ENCODE measurements around the gene RNASE7.
A peak's percentile ranks its signal among the peaks of the same experiment; 100 is the strongest.
"Not testable (repeated sequence)": the region's sequence is repeated elsewhere in the genome, so short reads cannot be mapped to it uniquely, and the experiment has no call there.

RNASE7 gene, protein sequence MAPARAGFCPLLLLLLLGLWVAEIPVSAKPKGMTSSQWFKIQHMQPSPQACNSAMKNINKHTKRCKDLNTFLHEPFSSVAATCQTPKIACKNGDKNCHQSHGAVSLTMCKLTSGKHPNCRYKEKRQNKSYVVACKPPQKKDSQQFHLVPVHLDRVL

DNA sequence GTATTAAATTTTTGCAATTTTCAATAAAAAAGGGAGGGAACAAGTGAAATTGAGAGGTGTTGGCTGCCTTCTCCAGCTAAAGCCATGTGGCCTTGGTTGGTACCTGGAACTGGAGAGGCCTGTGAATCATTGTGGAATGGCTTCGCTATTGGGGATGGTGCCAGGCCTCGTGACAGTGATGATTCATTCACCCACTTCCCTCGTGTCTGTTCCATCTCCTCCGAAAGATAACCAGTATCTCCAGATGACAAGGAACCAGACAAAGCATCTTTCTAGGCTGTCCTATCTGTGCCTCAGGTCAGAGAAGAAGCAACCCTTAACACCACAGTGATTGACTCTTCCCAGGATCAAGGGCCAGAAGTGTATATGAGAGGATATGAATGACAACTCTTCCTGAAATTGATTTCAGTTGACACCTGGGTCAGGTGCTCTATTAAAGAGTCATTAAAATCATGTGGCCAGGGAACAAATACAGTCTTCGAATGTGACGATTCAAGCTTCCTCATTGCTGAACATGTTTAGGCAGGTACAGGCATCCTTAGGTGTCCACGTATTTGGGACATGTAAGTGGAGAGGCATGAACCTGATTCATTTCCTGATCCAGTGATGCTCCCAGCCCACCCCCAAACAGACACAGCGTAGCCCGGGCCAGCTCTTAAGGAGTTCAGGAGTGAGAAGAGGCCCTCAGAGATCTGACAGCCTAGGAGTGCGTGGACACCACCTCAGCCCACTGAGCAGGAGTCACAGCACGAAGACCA, at the start of gene RNASE7:
RNASE7 (plus strand) TSS at position 687 of the 758 bp plus-strand sequence. CDS start 631 bp downstream, outside the sequence.
- DNase-seq (ENCODE audit: low read depth), result no peak

DNA sequence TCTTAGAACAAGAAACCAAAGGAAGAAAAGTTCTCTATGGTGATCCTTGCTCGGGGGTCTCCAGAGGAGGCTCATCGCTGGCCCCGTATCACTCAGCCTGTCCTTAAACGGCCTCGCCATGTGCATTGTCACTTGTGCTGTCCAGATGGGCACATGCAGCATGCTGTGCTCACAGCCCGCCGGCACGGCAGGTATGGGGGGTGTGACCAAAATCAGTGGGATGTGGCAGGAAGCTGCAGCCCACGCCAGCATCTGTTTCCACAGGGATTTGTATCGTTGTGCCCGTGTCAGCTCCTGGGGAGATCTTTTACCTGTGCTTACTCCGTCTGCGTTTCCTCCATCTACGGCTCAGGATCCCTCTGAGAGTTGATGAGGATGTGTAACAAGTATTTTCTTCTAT, 45.6 kb upstream of the RNASE7 start:
- no peak for DNase-seq (ENCODE audit: low read depth)

DNA sequence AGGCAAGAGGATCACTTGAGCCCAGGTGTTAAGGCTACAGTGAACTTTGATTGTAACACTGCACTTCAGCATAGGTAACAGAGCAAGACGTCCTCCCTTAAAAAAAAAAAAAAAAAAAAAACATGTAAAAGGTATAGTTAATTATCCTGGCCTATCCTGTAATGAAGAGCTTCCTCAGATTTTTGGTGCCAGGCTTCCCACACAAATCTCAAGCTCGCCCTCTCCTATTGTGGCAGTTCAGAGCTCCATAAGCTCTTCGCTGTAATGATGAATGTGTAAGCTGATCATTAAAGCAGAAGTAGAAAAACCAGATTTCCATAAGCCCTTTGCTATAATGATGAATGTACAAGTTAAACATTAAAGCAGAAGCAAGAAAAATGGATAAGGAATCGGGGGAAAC, 45.0 kb upstream of the RNASE7 start:
- no peak for DNase-seq (ENCODE audit: low read depth)

DNA sequence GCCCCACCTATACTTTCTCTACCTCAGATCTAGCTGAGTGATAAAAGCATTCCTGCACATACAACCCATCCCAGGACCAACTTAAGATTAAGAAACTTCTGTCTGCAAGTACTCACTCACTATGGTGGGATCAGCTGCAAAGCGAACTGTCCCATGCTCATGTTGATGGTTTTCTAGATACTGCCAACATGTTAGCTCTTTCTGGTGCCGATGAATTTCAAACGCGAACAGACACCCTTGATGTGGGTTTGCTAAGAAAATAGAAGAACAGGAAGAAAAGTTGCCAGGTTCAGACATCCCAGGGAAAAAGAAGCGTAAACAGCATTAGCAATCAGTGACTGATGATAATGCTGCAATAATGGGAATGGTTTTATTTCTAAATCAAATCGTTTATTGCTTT, 44.6 kb upstream of the RNASE7 start:
- no peak for DNase-seq (ENCODE audit: low read depth)

DNA sequence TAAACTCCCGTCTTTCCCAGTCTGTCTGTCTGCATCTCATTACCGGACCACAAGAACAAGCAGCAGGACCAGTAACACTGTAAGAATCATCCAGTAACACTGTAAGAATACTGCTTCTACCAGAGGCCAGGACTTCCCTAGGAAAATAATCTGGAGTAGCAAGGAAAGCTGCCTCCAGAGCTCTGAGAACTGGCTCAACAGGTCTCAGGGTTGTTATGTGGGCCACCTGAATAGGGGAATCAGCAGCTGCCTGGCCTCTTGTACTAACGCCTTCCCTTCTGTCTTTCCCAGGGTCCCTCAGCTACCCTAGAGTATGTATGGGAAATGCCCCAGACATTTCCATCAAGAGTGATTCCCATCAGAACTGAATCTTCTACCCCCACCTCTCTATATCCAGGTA, 44.0 kb upstream of the RNASE7 start:
- no peak for DNase-seq (ENCODE audit: low read depth)

DNA sequence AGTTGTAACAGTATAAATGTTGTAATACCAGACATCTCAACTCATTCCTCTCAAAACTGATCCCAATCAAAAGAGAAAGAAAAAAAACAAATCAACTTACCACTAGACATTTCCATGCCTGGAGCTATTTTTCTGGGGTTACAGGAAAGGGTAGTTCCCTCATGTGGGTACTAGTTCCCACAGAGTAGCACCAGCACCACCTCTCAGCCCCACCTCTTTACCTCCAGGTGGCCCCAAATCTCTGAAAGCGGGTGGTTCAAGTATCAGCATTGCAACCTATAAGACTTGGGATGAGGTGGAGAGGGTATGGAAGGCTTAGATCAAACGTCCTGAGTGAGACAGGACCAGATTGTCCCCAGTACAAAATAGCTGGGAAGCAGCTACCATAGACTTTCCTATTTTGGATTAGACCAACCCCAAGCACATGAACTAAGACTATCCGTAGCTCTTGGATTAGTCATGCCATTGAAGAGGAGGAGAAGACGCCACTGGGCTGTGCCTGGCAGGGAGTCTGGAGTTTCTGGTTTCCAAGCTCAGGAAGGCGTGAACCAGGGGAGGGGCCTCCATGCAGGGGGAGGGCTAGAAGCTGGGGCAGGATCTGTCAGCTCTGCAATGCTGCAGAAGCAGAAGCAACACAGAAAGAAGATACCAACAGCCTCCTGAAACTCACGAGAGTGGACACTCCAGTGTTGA, 43.3 kb upstream of the RNASE7 start, which contains the start of gene SLC39A2:
SLC39A2 (plus strand) TSS at position 620 of the 693 bp plus-strand sequence. CDS start 154 bp downstream, outside the sequence.
- DNase-seq (ENCODE audit: low read depth), result no peak

DNA sequence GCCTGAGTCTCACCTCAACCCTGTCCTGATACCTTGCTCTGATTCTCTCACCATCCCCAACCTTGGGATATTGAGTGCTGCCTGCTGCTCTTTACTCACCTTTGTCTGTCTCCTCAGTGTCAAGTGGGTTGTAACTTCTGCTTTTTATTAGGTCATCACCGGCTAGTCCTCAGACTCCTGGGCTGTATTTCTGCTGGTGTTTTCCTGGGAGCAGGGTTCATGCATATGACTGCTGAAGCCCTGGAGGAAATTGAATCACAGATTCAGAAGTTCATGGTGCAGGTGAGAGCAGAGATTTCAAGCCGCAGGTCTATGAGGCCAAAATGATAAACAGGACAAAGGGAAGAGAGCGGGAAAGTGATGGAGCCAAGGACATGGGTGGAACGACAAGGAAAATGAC, 42.6 kb upstream of the RNASE7 start:
- DNase-seq (ENCODE audit: low read depth), result no peak

DNA sequence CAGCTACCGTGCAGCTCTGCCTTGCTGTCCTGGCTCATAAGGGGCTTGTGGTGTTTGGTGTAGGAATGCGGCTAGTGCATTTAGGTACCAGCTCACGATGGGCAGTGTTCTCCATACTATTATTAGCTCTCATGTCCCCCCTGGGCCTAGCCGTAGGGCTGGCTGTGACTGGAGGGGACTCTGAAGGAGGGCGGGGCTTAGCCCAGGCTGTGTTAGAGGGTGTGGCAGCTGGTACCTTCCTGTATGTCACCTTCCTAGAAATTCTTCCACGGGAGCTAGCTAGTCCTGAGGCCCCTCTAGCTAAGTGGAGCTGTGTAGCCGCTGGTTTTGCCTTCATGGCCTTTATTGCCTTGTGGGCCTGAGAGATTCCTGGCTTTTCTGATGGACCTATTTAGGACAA, 40.9 kb upstream of the RNASE7 start:
- DNase-seq (ENCODE audit: low read depth), result no peak

DNA sequence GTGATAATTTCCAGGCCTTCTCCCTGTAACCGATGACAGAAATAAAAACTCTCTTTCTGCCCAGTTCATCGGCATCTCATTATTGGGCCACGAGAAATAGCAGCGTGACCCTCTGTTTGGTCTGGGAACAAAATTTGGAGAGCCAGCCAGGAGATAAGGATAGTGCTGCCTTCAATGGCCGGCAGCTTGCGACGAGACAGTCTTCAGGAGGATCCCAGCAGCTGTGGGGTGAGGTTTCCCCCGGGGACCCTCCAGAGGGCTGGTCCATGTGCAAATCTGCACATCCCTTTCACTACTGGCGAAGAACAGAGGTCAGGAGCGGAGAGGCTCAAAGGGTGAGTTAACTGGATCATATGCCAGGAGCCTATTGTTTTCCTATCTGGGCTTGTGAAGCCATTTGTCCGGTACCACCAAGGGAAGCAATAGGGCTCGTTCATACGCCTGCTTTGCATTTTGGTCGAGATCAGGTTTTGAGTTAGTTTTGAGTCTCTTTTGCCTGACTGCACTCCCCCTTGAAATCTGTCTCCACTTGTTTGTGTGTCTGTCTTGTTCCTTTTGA, 38.3 kb upstream of the RNASE7 start:
- DNase-seq (ENCODE audit: low read depth), result no peak

DNA sequence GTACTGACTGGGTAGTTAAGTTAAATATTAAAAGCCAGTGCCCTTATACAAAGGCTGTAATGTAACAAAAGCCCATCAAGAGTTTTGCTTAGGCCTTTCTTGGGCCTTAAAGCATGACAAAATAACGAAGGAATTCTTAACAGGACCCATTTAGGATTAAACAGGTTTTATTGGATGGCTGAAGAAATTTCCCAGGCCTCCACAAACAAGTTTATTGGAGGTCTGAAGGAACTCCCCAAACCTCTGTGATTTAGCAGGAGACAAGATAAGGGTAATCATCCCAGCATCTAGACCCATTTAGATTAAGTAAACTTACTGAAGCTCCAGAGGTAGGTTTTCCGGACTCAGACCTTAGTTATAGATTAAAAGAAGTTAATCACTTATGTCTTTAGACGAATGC, 32.4 kb upstream of the RNASE7 start:
- DNase-seq (ENCODE audit: low read depth), result not testable (repeated sequence)

DNA sequence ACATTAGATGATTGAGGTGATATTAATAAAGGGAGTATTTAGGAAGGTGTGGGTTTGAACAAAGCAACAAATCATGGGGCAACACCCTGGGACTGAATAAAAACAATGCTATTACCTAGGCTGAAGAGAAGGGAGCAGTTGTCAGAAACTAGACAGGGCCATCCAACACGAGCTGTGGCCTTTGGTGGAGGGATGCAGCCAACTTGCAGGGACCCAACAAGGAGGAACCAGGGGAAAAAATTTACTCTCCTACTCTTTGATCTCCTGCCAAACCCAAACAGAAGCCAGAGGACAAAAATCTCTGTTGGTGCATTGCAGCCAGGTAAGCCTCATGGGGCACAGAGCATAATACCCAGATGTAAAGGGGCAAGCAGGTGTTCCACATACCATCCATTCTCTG, 31.0 kb upstream of the RNASE7 start:
- no peak for DNase-seq (ENCODE audit: low read depth)

DNA sequence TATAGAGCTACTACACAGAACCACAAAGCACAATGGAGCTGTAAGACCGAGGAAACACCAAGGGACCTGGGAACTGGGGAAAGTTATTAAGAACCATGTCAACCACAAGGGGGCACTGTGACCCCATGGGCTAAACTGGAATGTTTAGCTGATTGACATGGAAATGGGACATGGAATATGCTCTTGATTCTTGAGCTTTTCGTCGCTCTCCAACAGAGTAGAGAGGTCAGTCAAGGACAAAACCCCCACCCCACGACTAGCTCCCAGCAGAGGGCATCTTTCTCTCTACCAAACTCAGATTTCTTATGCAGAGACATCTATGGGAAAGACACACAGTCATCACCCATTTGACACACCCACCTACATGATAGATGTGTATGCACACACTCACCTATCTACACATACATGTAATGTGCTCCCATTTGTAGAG, 27.4 kb upstream of the RNASE7 start:
- DNase-seq (ENCODE audit: low read depth), result peak; percentile 76

DNA sequence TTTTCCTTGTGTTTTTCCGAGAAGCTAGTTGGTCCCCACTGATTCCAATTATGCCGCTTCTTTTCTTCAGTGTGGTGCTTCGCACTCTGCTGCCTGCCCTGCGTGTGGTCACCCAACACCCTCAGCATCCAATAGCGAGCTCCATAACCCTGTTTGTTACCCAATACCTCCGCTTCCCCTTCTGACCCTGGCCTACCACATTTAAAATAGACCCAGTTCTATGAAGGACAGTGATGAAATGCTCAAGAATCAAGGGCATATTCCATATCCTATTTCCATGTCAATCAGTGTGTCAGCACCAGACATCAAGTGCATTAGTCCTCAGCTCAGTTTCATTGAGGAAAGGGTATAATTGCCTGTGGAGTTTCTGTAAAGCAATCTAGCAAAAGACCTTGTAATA, 26.9 kb upstream of the RNASE7 start:
- DNase-seq (ENCODE audit: low read depth), result no peak

DNA sequence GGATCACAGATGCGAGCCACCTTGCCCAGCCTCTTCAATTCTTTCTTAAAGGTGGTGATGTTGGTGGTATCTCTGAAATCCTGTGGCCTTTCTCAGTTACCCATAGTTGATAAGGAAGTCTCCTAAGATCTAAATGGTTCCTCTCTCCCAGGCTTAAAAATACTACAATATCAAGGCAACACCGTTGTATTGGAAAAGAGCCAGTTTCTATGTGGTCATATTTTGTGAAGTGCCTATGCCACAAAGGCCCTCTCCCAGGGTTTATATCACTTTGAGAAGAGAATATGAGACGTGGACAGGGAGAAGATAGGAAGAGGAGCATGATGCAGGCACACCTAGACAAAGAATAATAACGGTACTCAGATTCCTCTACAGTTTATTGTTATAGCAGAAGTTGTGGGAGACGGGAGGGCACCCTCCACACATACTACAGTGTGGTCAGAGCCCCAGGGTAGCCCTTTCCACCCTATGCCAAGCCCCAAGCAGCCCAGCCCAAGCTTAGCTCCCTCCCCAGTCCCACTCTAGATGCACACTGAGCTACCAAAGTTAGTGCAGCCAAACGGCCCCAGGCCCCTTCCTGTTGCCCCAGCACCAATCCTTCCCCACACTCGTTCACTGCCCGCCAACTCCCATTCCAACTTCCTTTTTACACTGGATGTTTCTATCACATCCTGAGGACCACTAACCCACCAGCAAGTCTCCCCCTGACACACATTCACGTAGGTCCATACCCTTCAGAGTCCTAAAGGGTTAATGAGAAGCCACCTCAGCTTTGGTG, 25.6 kb upstream of the RNASE7 start:
- DNase-seq (ENCODE audit: low read depth), result no peak

DNA sequence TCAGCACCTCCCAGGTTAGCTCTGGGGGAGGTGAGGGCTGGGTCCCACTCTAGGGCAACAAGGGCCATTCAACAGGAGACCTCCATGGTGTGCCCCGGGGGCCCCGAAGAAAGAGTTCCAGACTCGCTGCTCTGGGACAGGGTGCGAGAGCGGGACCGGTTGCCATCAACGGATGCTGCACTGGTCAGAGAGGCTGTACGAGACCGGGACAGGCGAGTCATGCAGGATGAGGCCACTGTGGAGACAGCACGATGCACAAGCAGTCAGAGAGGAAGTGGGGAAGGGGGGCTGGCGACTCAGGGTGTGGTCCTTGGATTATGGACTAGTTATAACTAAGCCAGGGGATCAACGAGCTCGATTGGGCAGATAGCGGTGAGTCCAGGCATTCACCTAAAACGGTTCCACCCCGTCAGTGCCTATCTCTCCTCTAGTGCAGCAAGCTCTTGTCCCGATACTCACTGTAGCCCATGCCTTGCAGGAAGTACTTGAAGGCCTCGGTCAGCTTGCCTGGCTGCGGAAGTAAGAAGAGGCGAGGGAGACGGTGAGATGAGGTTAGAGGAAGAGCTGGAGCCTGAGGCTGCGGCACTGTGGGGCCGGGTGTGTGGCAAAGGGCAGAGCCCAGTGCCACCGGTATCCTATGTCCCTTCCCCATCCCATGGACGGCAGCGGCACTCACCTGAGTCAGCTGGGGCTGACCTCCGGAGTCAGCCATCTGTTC, 24.5 kb upstream of the RNASE7 start:
- no peak for DNase-seq (ENCODE audit: low read depth)

DNA sequence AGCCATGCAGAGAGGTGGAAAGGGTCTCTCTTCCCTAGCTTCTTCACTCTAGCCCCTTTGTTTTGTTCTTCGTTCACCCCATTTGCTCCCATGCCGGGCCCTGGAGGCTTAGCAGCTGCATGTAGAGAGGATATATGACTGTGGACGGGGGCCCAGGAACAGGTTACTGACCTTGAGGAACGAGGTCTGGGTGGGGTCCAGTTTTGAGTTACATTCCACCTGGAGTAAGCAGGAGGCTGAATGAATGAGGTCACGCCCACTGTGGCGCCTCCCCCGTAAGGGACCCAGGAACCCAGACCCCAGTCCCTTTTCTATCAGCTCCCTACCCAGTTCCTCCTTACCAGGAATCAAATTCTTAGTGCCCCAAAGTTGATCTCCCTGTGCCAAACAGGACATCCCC, 23.9 kb upstream of the RNASE7 start:
- DNase-seq (ENCODE audit: low read depth), result no peak

DNA sequence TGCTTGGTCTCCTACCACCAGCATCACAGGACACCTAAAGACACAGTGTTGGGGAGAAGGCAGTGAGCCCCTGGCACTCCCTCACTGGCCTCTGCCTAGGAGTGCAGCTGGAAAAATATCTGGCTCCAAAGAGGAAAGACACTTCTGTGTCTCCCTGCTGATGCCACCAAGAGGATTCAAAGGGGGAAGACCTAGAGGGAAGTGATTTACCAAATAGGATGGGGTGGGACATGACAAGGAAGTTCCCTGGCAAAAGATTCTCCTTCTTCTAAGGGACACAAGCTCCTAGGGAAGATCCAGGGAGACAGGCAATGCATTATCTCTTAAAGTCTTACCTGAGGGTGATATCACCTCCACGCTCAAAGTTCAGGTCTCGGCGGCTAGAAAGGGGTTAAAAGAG, 23.4 kb upstream of the RNASE7 start:
- no peak for DNase-seq (ENCODE audit: low read depth)

DNA sequence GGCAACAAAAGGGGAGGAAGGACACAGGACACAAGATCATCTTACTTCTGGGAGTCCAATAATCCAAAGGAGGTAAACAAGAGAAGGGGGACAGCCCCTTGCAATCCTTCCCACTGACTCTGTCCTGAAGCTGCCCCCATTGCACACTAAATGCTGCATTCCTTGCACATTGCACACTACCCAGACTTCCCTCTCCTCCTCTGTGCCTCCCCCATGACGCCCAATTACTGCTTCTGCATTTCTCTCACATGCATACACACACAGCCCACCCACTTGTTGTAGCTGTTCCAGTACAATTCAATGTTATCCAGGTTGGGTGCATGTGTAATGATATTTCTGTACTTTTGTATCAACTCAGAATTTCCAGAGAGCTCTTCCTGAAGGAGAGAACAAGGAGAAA, 22.8 kb upstream of the RNASE7 start:
- no peak for DNase-seq (ENCODE audit: low read depth)

DNA sequence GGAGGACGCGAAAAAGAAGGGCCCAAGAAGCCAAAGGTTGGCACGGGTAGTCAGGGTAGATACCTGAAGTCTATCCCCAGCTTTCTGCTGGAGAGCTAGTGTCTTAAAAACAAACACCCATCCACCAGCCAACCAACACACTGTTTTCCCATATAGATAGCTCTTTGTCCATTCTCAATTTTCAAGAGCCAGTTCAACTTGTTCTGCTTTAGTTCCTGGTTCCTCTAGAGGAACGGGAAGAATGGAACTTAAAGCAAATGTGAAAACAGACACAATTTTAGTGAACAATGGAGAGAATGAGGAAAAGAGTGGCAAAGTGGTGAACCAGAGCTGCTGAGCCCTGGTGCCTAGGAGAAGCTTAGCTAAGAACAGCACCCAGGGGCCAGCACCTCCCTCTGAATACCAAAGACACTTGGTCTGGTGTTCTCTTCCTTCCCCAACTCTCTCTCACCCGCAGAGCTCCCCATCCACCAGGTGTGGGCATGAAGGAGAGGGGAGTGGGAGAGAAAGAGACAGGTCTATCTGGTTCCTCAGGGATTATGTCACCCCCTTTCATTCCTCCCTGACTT, 21.1 kb upstream of the RNASE7 start:
- no peak for DNase-seq (ENCODE audit: low read depth)

DNA sequence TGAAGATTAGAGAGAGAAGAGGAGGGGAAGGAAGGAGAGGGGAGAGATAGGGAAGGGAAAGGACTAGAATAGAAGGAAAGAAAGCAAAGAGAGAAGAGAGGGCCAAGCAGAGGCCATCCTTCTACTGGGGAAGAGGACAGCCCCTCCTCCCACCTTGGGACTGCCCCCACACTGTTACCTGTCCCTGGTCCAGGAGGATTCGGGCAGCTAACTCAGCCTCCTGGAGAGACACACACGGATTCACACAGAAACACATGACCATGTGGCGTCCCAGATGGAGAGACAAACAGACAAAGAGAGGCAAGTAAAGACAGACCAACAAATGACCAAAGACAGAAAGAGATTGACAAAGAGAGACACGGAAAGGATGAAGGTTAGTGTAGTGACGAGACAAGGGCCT, 19.5 kb upstream of the RNASE7 start:
- no peak for DNase-seq (ENCODE audit: low read depth)

DNA sequence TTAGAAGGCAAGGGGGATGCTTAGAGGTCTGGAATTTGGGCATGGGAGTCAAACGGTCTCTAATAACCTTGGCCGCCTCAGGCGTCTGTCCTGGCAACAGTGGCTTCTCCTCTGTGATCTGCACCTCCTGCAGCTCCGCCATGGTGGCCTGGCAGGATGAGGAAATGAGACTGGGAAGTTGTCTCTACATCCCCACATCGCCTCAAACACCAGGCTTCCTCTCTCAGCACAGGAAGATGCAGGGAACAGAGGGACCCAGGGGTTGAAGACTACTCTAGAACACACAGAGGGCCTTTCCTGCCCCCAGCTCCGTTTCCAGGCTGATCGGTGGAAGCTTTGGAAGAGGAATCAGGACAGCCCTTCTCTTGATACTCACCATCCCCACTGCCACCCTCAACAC, 19.0 kb upstream of the RNASE7 start:
- no peak for DNase-seq (ENCODE audit: low read depth)
